GM12878 (cell line): ENCODE data around the gene MRPS5. TPM values are rescaled to one million over a fixed set of nuclear protein-coding genes. Genes with fewer than 3 reads are reported as not detected.

Experiments
- ATAC-seq: fragments of 200-7000 bp; cut with Tn5 transposase; 3 replicates; pipeline ENCODE4 v1.9.1; 2020; ENCODE audit warnings: mild to moderate bottlenecking, moderate library complexity
- BruUV-seq: library from RNA; stranded (reverse); fragments of 400-500 nt; replicated peaks from 2 replicates; lab custom pipeline; 2021; lab: Mats Ljungman, UMichigan
- CTCF ChIA-PET: fragments of 300-600 bp; sonication (Branson Sonifier 250); formaldehyde crosslinking; extraction: SDS; loops from one replicate; lab custom pipeline; 2021; ENCODE audit warnings: inconsistent platforms; lab: Yijun Ruan, JAX
- POLR2A ChIA-PET: fragments of 350-600 bp; formaldehyde crosslinking; extraction: SDS; loops from one replicate; lab custom pipeline; 2021; ENCODE audit warnings: inconsistent platforms; lab: Charles Lee
- RAD21 ChIA-PET: fragments of 300-600 bp; sonication (Branson Sonifier 250); formaldehyde crosslinking; loops from one replicate; lab custom pipeline; 2023; ENCODE audit warnings: antibody characterized with exemption; ENCODE audit not compliant: unreplicated experiment; lab: Charles Lee
- SMC1A ChIA-PET: fragments of 300-600 bp; sonication (Branson Sonifier 250); formaldehyde crosslinking; loops from one replicate; lab custom pipeline; 2023; ENCODE audit not compliant: unreplicated experiment, uncharacterized antibody; lab: Charles Lee
- DNase-seq: peaks from one replicate; pipeline ENCODE4 v3.0.0-alpha.2; 2011; ENCODE audit warnings: low read depth, low spot score
- FAIRE-seq: peaks from 3 replicates; lab custom pipeline; 2011; peaks lifted over from hg19 to GRCh38; lab: Jason Lieb, UNC
- H2AFZ ChIP-seq: 2 replicates; pipeline ENCODE4 v1.6.0; 2011; ENCODE audit warnings: low read depth, low read length, control low read depth; ENCODE audit not compliant: control insufficient read depth
- H3K27ac ChIP-seq: 2 replicates; pipeline ENCODE4 v1.5.1; 2011; ENCODE audit warnings: control low read depth; ENCODE audit not compliant: control insufficient read depth, insufficient read depth
- H3K27me3 ChIP-seq, 2 experiments: replicated peaks in 1 of 2; 2 replicates each; pipeline versions ENCODE4 v1.6.0 to v1.6.1; 2011; ENCODE audit warnings: low read length in 1 of 2; ENCODE audit not compliant: control insufficient read depth in 2 of 2, insufficient read depth in 2 of 2
- H3K36me3 ChIP-seq, 2 experiments: 2 replicates each; pipeline ENCODE4 v1.5.1; 2011; ENCODE audit warnings: low read length in 1 of 2; ENCODE audit not compliant: control insufficient read depth in 2 of 2, insufficient read depth in 2 of 2
- H3K4me1 ChIP-seq: 2 replicates; pipeline ENCODE4 v1.6.1; 2011; ENCODE audit warnings: mild to moderate bottlenecking, low read length, moderate library complexity, mixed read lengths; ENCODE audit not compliant: control insufficient read depth, insufficient read depth
- H3K4me2 ChIP-seq: 2 replicates; pipeline ENCODE4 v1.6.0; 2011; ENCODE audit warnings: control low read depth; ENCODE audit not compliant: control insufficient read depth, insufficient read depth
- H3K4me3 ChIP-seq: fragments of 200-600 bp; sonication (generic); 2 replicates; pipeline ENCODE4 v1.5.1; 2016
- H3K79me2 ChIP-seq: 2 replicates; pipeline ENCODE4 v1.6.0; 2011; ENCODE audit warnings: low read length; ENCODE audit not compliant: control insufficient read depth, insufficient read depth
- H3K9ac ChIP-seq: 2 replicates; pipeline ENCODE4 v1.8.0; 2011; ENCODE audit warnings: low read length, control low read depth, mixed read lengths; ENCODE audit not compliant: control insufficient read depth, insufficient read depth
- H3K9me3 ChIP-seq: replicated peaks from 3 replicates; pipeline ENCODE4 v1.5.1; 2011; ENCODE audit warnings: mild to moderate bottlenecking, low read length; ENCODE audit not compliant: control insufficient read depth, insufficient read depth
- H4K20me1 ChIP-seq: 2 replicates; pipeline ENCODE4 v1.6.0; 2011; ENCODE audit not compliant: control insufficient read depth, insufficient read depth
- EZH2 ChIP-seq: IDR thresholded peaks from 2 replicates; pipeline ENCODE4 v1.6.1; 2012; ENCODE audit warnings: low read depth, mild to moderate bottlenecking, control low read depth, inconsistent platforms, low read length, borderline replicate concordance; ENCODE audit not compliant: control insufficient read depth
- SUZ12 ChIP-seq: fragments of 200-600 bp; sonication (generic); IDR thresholded peaks from one replicate; pipeline ENCODE4 v1.6.1; 2018; ENCODE audit warnings: antibody characterized with exemption, mild to moderate bottlenecking; ENCODE audit not compliant: unreplicated experiment
- WRNIP1 ChIP-seq: IDR thresholded peaks from 2 replicates; pipeline ENCODE4 v1.6.1; 2011; ENCODE audit warnings: low read depth, low read length, improper control_type of control experiment, borderline replicate concordance
- in situ Hi-C: fragments of 300-500 bp; cut with MboI; formaldehyde crosslinking; loops from 9 replicates; pipeline ENCODE4 v1.14.3; 2018; ENCODE audit warnings: mixed read lengths
- intact Hi-C: fragments of 100-400 bp; cut with micrococcal nuclease; formaldehyde crosslinking; loops from one replicate; pipeline ENCODE4 v1.14.2; 2022; ENCODE audit not compliant: unreplicated experiment
- polyA plus RNA-seq, 11 experiments: library from polyadenylated mRNA; depleted of rRNA in 4 of 11; unstranded in 6 of 11; stranded (reverse) in 5 of 11; fragments of >200 nt; fragmentation: Nextera tagmentation in 4 of 11; fragmentation: Illumina TruSeq in 1 of 11; extraction: Ambion mirVana in 4 of 11; extraction: Trizol in 1 of 11; gene quantifications; 1 replicate in 1 of 11; 2 replicates in 10 of 11; pipeline versions ENCODE4 v1.2.1 to v1.2.3, GENCODE V29; 2011 to 2016; ENCODE audit warnings: inconsistent platforms in 2 of 11, missing spikeins in 2 of 11, low read depth in 1 of 11
- total RNA-seq, 4 experiments: library from RNA; depleted of rRNA in 3 of 4; stranded (reverse); fragments of >200 nt in 3 of 4; fragmentation: Illumina TruSeq in 1 of 4; extraction: Trizol in 1 of 4; gene quantifications; 2 replicates each; pipeline versions ENCODE4 v1.2.1 to v1.2.3, GENCODE V29; 2013 to 2021
- TF ChIP-seq, protein P1 (sequence below): fragments of 450-650 bp; IDR thresholded peaks from 2 replicates; pipeline ENCODE4 v1.6.1; 2016; ENCODE audit warnings: mild to moderate bottlenecking, moderate library complexity, borderline replicate concordance
- TF ChIP-seq, protein P2 (sequence below): IDR thresholded peaks from 2 replicates; pipeline ENCODE4 v1.6.1; 2012; ENCODE audit warnings: low read depth, low read length, improper control_type of control experiment

The MRPS5 gene
- total and polyA plus RNA-seq, 10 of the 15 experiments (the other 5 are each of a cell fraction or from before 2014, with no cell fraction given): 54.8 to 93.0 (median 76.3) TPM

DNA sequence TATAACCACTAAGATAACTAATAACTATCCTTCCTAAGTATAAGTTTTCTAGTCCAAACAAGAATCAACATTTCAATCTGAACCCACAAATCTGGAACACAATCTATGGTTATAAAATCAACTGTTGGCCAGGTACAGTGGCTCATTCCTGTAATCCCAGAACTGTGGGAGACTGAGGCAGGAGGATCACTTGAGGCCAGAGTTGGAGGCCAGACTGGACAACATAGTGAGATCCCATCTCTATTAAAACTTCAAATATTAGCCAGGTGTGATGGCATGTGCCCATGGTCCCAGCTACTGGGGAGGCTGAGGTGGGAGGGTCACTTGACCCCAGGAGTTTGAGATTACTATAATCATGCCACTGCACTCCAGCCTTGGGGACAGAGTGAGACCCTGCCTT, 11.2 kb downstream of the MRPS5 start:
- SMC1A ChIA-PET: interaction anchor here (1.0 kb wide), 1 partner anchor 12 kb away, joined by 3 read pairs; no protein-coding TSS in a partner anchor
- FAIRE-seq (no peak), ATAC-seq (no peak), DNase-seq (no peak)
- no peak overlapping the region for H2AFZ ChIP-seq
- H3K27ac ChIP-seq: no peak overlapping the region
- H3K4me2 ChIP-seq: no peak overlapping the region
- BruUV-seq: no TSS peak
- RAD21 ChIA-PET: interaction anchor here (1.8 kb wide), 1 partner anchor 88 kb away, joined by 6 read pairs; no protein-coding TSS in a partner anchor
- CTCF ChIA-PET: interaction anchor here (1.0 to 1.4 kb wide), 2 partner anchors 31 to 88 kb away, joined by 3 to 4 read pairs; no protein-coding TSS in a partner anchor
- POLR2A ChIA-PET: no interaction called here
- H3K9ac ChIP-seq: no peak overlapping the region
- H4K20me1 ChIP-seq: no peaks in the 10 kb centered on the region
- intact Hi-C loops: no loop called here
- TF ChIP-seq SUZ12: no peak
- TF ChIP-seq, protein P1, sequence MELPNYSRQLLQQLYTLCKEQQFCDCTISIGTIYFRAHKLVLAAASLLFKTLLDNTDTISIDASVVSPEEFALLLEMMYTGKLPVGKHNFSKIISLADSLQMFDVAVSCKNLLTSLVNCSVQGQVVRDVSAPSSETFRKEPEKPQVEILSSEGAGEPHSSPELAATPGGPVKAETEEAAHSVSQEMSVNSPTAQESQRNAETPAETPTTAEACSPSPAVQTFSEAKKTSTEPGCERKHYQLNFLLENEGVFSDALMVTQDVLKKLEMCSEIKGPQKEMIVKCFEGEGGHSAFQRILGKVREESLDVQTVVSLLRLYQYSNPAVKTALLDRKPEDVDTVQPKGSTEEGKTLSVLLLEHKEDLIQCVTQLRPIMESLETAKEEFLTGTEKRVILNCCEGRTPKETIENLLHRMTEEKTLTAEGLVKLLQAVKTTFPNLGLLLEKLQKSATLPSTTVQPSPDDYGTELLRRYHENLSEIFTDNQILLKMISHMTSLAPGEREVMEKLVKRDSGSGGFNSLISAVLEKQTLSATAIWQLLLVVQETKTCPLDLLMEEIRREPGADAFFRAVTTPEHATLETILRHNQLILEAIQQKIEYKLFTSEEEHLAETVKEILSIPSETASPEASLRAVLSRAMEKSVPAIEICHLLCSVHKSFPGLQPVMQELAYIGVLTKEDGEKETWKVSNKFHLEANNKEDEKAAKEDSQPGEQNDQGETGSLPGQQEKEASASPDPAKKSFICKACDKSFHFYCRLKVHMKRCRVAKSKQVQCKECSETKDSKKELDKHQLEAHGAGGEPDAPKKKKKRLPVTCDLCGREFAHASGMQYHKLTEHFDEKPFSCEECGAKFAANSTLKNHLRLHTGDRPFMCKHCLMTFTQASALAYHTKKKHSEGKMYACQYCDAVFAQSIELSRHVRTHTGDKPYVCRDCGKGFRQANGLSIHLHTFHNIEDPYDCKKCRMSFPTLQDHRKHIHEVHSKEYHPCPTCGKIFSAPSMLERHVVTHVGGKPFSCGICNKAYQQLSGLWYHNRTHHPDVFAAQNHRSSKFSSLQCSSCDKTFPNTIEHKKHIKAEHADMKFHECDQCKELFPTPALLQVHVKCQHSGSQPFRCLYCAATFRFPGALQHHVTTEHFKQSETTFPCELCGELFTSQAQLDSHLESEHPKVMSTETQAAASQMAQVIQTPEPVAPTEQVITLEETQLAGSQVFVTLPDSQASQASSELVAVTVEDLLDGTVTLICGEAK: no peak
- no peak for TF ChIP-seq EZH2
- TF ChIP-seq, protein P2, sequence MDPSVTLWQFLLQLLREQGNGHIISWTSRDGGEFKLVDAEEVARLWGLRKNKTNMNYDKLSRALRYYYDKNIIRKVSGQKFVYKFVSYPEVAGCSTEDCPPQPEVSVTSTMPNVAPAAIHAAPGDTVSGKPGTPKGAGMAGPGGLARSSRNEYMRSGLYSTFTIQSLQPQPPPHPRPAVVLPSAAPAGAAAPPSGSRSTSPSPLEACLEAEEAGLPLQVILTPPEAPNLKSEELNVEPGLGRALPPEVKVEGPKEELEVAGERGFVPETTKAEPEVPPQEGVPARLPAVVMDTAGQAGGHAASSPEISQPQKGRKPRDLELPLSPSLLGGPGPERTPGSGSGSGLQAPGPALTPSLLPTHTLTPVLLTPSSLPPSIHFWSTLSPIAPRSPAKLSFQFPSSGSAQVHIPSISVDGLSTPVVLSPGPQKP: no peak
- TF ChIP-seq WRNIP1: no peak
- no peaks in the 10 kb centered on the region for H3K4me1 ChIP-seq
- H3K4me3 ChIP-seq: no peak overlapping the region
- in situ Hi-C loops: no loop called here
- no peaks in the 10 kb centered on the region for H3K9me3 ChIP-seq
- no peaks in the 10 kb centered on the region for H3K79me2 ChIP-seq
- H3K27me3 ChIP-seq: no peaks in the 10 kb centered on the region
- peaks cover 10 to 40% of the 10 kb centered on the region in 2 experiments for H3K36me3 ChIP-seq
